A673 (cell line): ENCODE results near the gene CYB561D2.

ENCODE experiments used
- EZH2 ChIP-seq: fragments of 200-600 bp; sonication (generic); IDR thresholded peaks from 2 replicates; pipeline ENCODE4 v1.6.1; 2017; ENCODE audit warnings: borderline replicate concordance, low read depth, mild to moderate bottlenecking, mixed read lengths, antibody characterized with exemption, low read length; ENCODE audit not compliant: poor library complexity, severe bottlenecking
- TF ChIP-seq, protein P1 (sequence below): fragments of 300-800, 200-600 bp; sonication (generic); conservative IDR thresholded peaks from 2 replicates; pipeline ENCODE4 v1.5.1; 2017; ENCODE audit warnings: low read depth, mild to moderate bottlenecking, antibody characterized with exemption, low read length, moderate library complexity, mixed read lengths

DNA sequence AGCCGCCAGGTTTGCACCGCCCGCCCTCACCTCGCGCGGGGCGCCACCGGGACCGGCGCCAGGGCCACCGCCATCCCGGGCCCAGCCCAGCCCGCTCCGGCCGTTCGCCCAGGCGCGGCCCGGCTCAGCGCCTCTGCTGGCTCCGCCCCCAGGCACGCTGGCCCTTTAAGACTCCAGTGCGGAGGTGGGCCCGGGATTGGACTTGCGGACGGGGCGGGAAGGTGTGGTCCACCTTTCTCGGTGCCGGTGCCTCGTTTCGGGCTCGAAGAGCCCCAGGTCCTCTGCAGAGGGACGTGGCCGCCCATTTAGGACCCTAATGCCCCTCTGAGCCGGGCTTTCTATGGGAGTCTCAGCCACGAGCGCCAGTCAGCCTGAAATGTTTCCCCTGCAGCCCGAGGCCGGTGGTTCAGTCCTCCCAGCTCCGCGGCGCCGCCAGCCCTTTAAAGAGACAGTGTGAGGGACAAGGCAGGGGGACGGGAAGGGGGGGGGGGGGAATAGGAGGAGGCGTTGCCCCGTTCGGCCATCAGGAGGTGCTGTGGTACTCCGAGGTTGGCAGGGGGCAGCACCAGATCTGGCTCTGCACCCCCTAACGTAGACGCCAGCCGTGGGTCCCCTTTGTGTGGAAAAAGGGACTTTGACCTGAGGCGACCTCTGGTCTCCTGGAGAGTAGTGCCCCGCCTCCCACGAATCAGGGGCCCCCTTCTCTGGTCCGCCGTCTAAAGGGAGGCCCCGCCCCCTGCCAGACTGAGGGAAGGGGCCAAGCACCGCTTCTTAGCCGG lies 29.1 kb upstream of the CYB561D2 start:
- TF ChIP-seq, protein P1, sequence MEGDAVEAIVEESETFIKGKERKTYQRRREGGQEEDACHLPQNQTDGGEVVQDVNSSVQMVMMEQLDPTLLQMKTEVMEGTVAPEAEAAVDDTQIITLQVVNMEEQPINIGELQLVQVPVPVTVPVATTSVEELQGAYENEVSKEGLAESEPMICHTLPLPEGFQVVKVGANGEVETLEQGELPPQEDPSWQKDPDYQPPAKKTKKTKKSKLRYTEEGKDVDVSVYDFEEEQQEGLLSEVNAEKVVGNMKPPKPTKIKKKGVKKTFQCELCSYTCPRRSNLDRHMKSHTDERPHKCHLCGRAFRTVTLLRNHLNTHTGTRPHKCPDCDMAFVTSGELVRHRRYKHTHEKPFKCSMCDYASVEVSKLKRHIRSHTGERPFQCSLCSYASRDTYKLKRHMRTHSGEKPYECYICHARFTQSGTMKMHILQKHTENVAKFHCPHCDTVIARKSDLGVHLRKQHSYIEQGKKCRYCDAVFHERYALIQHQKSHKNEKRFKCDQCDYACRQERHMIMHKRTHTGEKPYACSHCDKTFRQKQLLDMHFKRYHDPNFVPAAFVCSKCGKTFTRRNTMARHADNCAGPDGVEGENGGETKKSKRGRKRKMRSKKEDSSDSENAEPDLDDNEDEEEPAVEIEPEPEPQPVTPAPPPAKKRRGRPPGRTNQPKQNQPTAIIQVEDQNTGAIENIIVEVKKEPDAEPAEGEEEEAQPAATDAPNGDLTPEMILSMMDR, result peak; percentile 47
- no peak for TF ChIP-seq EZH2
